DMS 273 treated with DMSO at 0.1 percent for 48 hours (cell line): ENCODE data around the gene CCDC201.
"Not testable (repeated sequence)": the region's sequence is repeated elsewhere in the genome, so short reads cannot be mapped to it uniquely, and the experiment has no call there.

Experiments
- DNase-seq: peaks from one replicate; lab custom pipeline; 2025; lab: John Stamatoyannopoulos, UW

CCDC201 gene

DNA sequence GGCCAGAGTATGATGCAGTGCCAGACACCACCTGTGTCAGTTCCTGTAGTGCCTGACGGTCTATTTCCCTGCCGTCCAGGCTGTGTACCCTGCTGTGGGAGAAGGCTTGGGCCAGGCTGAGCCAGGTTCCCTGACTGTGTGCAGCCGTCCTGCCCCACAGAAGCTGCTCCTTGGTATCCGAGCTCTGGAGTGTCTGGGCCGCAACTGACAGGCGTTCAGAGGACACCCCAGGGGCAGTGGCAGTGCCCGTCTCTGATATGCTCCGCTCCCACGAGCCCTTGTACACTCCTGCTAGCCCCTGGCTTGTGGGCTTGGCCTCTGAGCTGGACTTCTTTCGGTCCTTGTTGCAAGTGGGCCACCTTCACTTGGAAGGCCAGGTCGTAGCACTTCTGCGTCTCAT, 55.0 kb downstream of the CCDC201 start:
- DNase-seq, result not testable (repeated sequence)

DNA sequence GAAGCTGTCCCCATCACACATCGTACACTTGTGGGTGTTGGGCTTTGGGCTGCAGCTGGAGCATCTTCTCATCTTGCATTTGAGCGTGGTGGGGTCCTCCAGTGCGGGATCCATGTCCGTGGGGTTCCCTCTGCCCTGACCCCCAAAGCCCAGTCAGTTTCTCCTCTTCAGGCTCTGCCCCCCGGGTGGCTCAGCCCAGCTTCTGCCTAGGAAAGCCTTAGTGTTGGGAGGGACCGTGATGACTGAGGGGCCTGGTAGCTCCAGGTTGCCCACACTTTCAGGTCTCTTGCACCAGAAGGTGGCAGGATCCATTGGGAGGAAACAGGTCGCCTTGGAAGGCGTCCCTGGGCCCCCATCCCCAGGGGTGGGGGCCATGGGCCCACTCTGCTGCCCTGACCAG, 55.9 kb downstream of the CCDC201 start:
- DNase-seq, result not testable (repeated sequence)

GRCh38 chr7:45814216-45815118, 58.4 kb downstream of the CCDC201 start:
- not testable (repeated sequence) for DNase-seq

DNA sequence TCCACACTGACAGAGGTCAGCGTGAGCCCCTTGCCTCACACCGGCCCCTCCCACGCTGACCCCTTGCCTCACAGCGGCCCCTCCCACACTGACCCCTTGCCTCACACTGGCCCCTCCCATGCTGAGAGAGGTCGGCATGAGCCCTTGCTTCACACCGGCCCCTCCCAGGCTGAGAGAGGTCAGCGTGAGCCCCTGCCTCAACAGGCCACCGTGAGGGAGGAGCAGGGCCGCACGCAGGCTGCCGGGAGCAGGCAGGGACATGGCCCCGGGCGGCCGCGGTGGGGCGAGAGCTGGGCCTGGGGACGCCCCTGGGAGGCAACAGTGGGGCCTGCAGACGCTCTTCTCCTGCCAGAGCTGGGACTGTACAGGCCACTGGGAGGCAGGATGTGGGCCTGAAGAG, 59.1 kb downstream of the CCDC201 start:
- not testable (repeated sequence) for DNase-seq

- no peak for DNase-seq
Observed at GRCh38 chr7:45812946-45813345, 59.9 kb downstream of the CCDC201 start.

- not testable (repeated sequence) for DNase-seq
Observed at GRCh38 chr7:45811652-45812234, 61.1 kb downstream of the CCDC201 start.

DNA sequence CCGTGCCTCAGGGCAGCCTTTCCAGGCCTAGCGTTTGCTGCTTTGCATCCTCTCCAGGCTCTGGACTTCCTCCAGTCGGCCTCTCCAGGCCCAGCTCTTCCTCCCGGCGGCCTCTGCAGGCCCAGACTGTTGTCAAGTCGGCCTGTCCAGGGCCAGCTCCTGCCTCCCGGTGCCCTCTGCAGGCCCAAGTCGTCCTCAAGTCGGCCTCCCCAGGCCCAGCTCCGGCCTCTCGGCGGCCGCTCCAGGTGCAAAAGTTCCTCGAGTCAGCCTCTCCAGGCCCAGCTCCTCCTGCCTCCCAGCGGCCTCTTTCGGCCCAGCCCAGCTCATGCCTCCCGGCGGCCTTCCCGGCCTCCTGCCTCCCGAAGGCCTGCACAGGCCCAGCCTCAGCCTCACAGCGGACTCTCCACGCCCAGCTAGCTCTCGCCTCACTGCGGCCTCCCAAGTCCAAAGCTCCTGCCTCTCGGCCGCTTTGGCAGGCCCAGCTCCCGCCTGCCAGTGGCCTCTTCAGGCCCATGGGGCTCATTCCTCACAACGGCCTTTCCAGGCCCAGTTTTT, 62.4 kb downstream of the CCDC201 start:
- not testable (repeated sequence) for DNase-seq
